PC-3 (cell line): Measurements from ENCODE around the gene RAB3B. TPM values are rescaled to one million over a fixed set of nuclear protein-coding genes. Genes with fewer than 3 reads are reported as not detected.

ENCODE experiments used
- ATAC-seq: fragments of 200-7000 bp; cut with Tn5 transposase; 2 replicates; pipeline ENCODE4 v1.9.1; 2020; ENCODE audit warnings: mild to moderate bottlenecking, moderate library complexity
- BruUV-seq: library from RNA; stranded (reverse); fragments of 400-500 nt; replicated peaks from 2 replicates; lab custom pipeline; 2021; lab: Mats Ljungman, UMichigan
- CTCF ChIA-PET: fragments of 300-600 bp; sonication (Branson Sonifier 250); formaldehyde crosslinking; loops from one replicate; lab custom pipeline; 2022; ENCODE audit warnings: antibody characterized with exemption; lab: Charles Lee
- POLR2A ChIA-PET: fragments of 300-600 bp; sonication (Branson Sonifier 250); formaldehyde crosslinking; loops from one replicate; lab custom pipeline; 2022; ENCODE audit warnings: antibody characterized with exemption; ENCODE audit not compliant: unreplicated experiment; lab: Charles Lee
- DNase-seq: peaks from one replicate; pipeline ENCODE4 v3.0.0-alpha.2; 2015
- H2AFZ ChIP-seq: fragments of 300-600 bp; sonication (generic); 2 replicates; pipeline ENCODE4 v1.6.0; 2016; ENCODE audit warnings: antibody characterized with exemption, low read length
- H3F3A ChIP-seq: fragments of 300-600 bp; sonication (generic); one replicate; pipeline ENCODE4 v1.6.0; 2017; ENCODE audit warnings: antibody characterized with exemption, low read length, control low read depth, mild to moderate bottlenecking; ENCODE audit not compliant: unreplicated experiment
- H3K27ac ChIP-seq: fragments of 300-600 bp; sonication (generic); 2 replicates; pipeline ENCODE4 v1.5.1; 2016; ENCODE audit warnings: mild to moderate bottlenecking, low read length
- H3K27me3 ChIP-seq: fragments of 300-600 bp; sonication (generic); 2 replicates; pipeline ENCODE4 v1.6.1; 2016; ENCODE audit warnings: low read length, mixed read lengths
- H3K36me3 ChIP-seq: fragments of 300-600 bp; sonication (generic); 2 replicates; pipeline ENCODE4 v1.6.1; 2016; ENCODE audit warnings: low read depth, mixed run types, low read length, mixed read lengths
- H3K4me1 ChIP-seq: fragments of 300-600 bp; sonication (generic); 2 replicates; pipeline ENCODE4 v1.5.1; 2016; ENCODE audit warnings: low read length; ENCODE audit not compliant: insufficient read depth
- H3K4me2 ChIP-seq: fragments of 300-600 bp; sonication (generic); 2 replicates; pipeline ENCODE4 v1.6.0; 2016; ENCODE audit warnings: low read length
- H3K4me3 ChIP-seq: fragments of 300-600 bp; sonication (generic); 2 replicates; pipeline ENCODE4 v1.5.1; 2016; ENCODE audit warnings: mild to moderate bottlenecking, low read length, mixed read lengths
- H3K79me2 ChIP-seq: fragments of 300-600 bp; sonication (generic); 2 replicates; pipeline ENCODE4 v1.6.1; 2017; ENCODE audit warnings: low read length, mixed read lengths
- H3K9ac ChIP-seq: fragments of 300-600 bp; sonication (generic); 2 replicates; pipeline ENCODE4 v1.6.0; 2016; ENCODE audit warnings: mild to moderate bottlenecking, low read length
- H3K9me2 ChIP-seq: fragments of 300-600 bp; sonication (generic); replicated peaks from 2 replicates; pipeline ENCODE4 v1.6.1; 2016; ENCODE audit warnings: mixed run types, low read length, mixed read lengths
- H3K9me3 ChIP-seq: fragments of 300-600 bp; sonication (generic); 2 replicates; pipeline ENCODE4 v1.6.1; 2016; ENCODE audit warnings: low read length, mixed read lengths
- H4K20me1 ChIP-seq: fragments of 300-600 bp; sonication (generic); 2 replicates; pipeline ENCODE4 v1.6.1; 2016; ENCODE audit warnings: low read length, mixed read lengths
- CTCF ChIP-seq: fragments of 300-600 bp; sonication (generic); conservative IDR thresholded peaks from 2 replicates; pipeline ENCODE4 v1.5.1; 2017; ENCODE audit warnings: antibody characterized with exemption, low read depth, mild to moderate bottlenecking, low read length
- EZH2 ChIP-seq: fragments of 300-600 bp; sonication (generic); IDR thresholded peaks from one replicate; pipeline ENCODE4 v1.6.1; 2017; ENCODE audit warnings: antibody characterized with exemption, mild to moderate bottlenecking, low read length; ENCODE audit not compliant: unreplicated experiment
- EZH2phosphoT487 ChIP-seq: fragments of 300-600 bp; sonication (generic); IDR thresholded peaks from 2 replicates; pipeline ENCODE4 v1.6.1; 2018; ENCODE audit warnings: mild to moderate bottlenecking, antibody characterized with exemption, low read length, borderline replicate concordance
- intact Hi-C: fragments of 100-400 bp; cut with micrococcal nuclease; formaldehyde crosslinking; loops from 2 replicates; pipeline ENCODE4 v1.9.0; 2023
- total RNA-seq: library from RNA; depleted of rRNA; stranded (reverse); fragments of >200 nt; gene quantifications from 2 replicates; pipeline ENCODE4 v1.2.3, GENCODE V29; 2014

RAB3B gene
- total RNA-seq, 1 experiment from 2014 or later = 4.5 TPM

- TF ChIP-seq EZH2 (no peak), EZH2phosphoT487 (no peak), CTCF (no peak)
- H3K4me2 ChIP-seq = no peak overlapping the region
- no TSS peak for BruUV-seq
- no peaks in the 10 kb centered on the region for H3K9me3 ChIP-seq
- DNase-seq (no peak), ATAC-seq (no peak)
- no peak overlapping the region for H3K27ac ChIP-seq
- H3K4me1 ChIP-seq = peaks cover 35% of the 10 kb centered on the region
- H2AFZ ChIP-seq = no peak overlapping the region
- H3K9me2 ChIP-seq = no peaks in the 10 kb centered on the region
- ChIA-PET CTCF (no interaction called here), POLR2A (no interaction called here)
- H3F3A ChIP-seq = no peaks in the 10 kb centered on the region
- H3K9ac ChIP-seq = no peak overlapping the region
- H3K27me3 ChIP-seq = no peaks in the 10 kb centered on the region
- H4K20me1 ChIP-seq = no peaks in the 10 kb centered on the region
- intact Hi-C loops = no loop called here
- H3K36me3 ChIP-seq = no peaks in the 10 kb centered on the region
- no peak overlapping the region for H3K4me3 ChIP-seq
- no peaks in the 10 kb centered on the region for H3K79me2 ChIP-seq
Measured at GRCh38 chr1:51978099-51978498, 12.4 kb downstream of the RAB3B start.

- ATAC-seq (peak; percentile 87), DNase-seq (peak; percentile 72)
- Histone ChIP-seq H3K9ac (no peak overlapping the region), H2AFZ (no peak overlapping the region), H3K27ac (peak overlapping the region; percentile 15; the same call in 1 of the 2 replicates), H3K27me3 (no peaks in the 10 kb centered on the region), H4K20me1 (no peaks in the 10 kb centered on the region), H3K36me3 (no peaks in the 10 kb centered on the region), H3K4me2 (peak overlapping the region; percentile 35; the same call in 1 of the 2 replicates), H3K9me3 (no peaks in the 10 kb centered on the region), H3K79me2 (no peaks in the 10 kb centered on the region), H3K4me1 (peaks cover 35% of the 10 kb centered on the region), H3K4me3 (no peak overlapping the region), H3K9me2 (no peaks in the 10 kb centered on the region), H3F3A (no peaks in the 10 kb centered on the region)
- ChIA-PET CTCF (no interaction called here), POLR2A (no interaction called here)
- no peak for TF ChIP-seq EZH2
- TF ChIP-seq EZH2phosphoT487 = no peak
- no peak for TF ChIP-seq CTCF
- intact Hi-C loops = no loop called here
- BruUV-seq = no TSS peak
Measured at GRCh38 chr1:51976846-51977602, 13.5 kb downstream of the RAB3B start.
